T-cell (primary cell): ENCODE measurements around the gene ANXA3. TPM values are rescaled to one million over a fixed set of nuclear protein-coding genes. Genes with fewer than 3 reads are reported as not detected.

Experiments used
- total RNA-seq, 35 experiments: library from RNA in 6 of 35; stranded (reverse) in 6 of 35; fragments of 120-200 nt in 1 of 35; gene quantifications; one replicate each; pipeline versions ENCODE4 v1.2.1 to v1.2.4 and lab custom pipeline; 2013 to 2026

The ANXA3 gene
- total RNA-seq, 5 donors from 2014 or later (not counting 1 experiment from before 2014, with no cell fraction given) = 0.35 to 0.79 (median 0.36) TPM; not detected in 2

Other genes with a start within 250 kb of the ANXA3 start
- gene BMP2K, start 224.6 kb downstream of the ANXA3 start, total RNA-seq = 10 to 100 TPM in 4 of 5 donors, 1 to 10 TPM in 1; 6.7 to 13.4 (median 12.1) TPM